Loucy (cell line): Measurements from ENCODE around the gene USP50.

Source experiments
- H2AFZ ChIP-seq: fragments of 200-600 bp; sonication (generic); 2 replicates; pipeline ENCODE4 v1.6.0; 2016; ENCODE audit warnings: antibody characterized with exemption, mild to moderate bottlenecking, low read length, moderate library complexity
- H3F3A ChIP-seq: fragments of 200-600 bp; 2 replicates; pipeline ENCODE4 v1.6.0; 2016; ENCODE audit warnings: antibody characterized with exemption, low read depth, mild to moderate bottlenecking
- H3K27me3 ChIP-seq: fragments of 200-600 bp; sonication (generic); 2 replicates; pipeline ENCODE4 v1.6.1; 2014; ENCODE audit warnings: low read length, mild to moderate bottlenecking; ENCODE audit not compliant: insufficient read depth, poor library complexity, severe bottlenecking
- H3K36me3 ChIP-seq: fragments of 200-600 bp; sonication (generic); 2 replicates; pipeline ENCODE4 v1.6.1; 2016; ENCODE audit warnings: low read length; ENCODE audit not compliant: insufficient read depth
- H3K4me1 ChIP-seq: fragments of 200-600 bp; sonication (generic); 2 replicates; pipeline ENCODE4 v1.5.1; 2014; ENCODE audit warnings: low read length, mild to moderate bottlenecking; ENCODE audit not compliant: insufficient read depth, poor library complexity, severe bottlenecking
- H3K4me2 ChIP-seq: fragments of 200-600 bp; sonication (generic); 2 replicates; pipeline ENCODE4 v1.6.0; 2014; ENCODE audit warnings: antibody characterized with exemption, low read length, low read depth, mild to moderate bottlenecking; ENCODE audit not compliant: poor library complexity, severe bottlenecking
- H3K4me3 ChIP-seq: fragments of 200-600 bp; sonication (generic); 2 replicates; pipeline ENCODE4 v1.5.1; 2014; ENCODE audit warnings: low read length, mild to moderate bottlenecking, mixed read lengths; ENCODE audit not compliant: poor library complexity, severe bottlenecking
- H3K79me2 ChIP-seq: fragments of 200-600 bp; sonication (generic); 2 replicates; pipeline ENCODE4 v1.6.1; 2014; ENCODE audit warnings: low read length; ENCODE audit not compliant: insufficient read depth
- H3K9ac ChIP-seq: fragments of 200-600 bp; sonication (generic); 2 replicates; pipeline ENCODE4 v1.6.0; 2014; ENCODE audit warnings: mild to moderate bottlenecking, low read depth, low read length, moderate library complexity; ENCODE audit not compliant: poor library complexity, severe bottlenecking
- H3K9me2 ChIP-seq: fragments of 200-600 bp; sonication (generic); replicated peaks from 2 replicates; pipeline ENCODE4 v1.6.1; 2016; ENCODE audit warnings: low read depth, low read length, mixed read lengths
- H3K9me3 ChIP-seq: fragments of 200-600 bp; sonication (generic); 2 replicates; pipeline ENCODE4 v1.6.1; 2014; ENCODE audit warnings: mild to moderate bottlenecking, antibody characterized with exemption, low read length, low read depth; ENCODE audit not compliant: insufficient read depth
- H4K20me1 ChIP-seq: fragments of 200-600 bp; sonication (generic); 2 replicates; pipeline ENCODE4 v1.6.0; 2014; ENCODE audit warnings: antibody characterized with exemption, low read length, mild to moderate bottlenecking; ENCODE audit not compliant: insufficient read depth, poor library complexity, severe bottlenecking
- CTCF ChIP-seq: fragments of 200-600 bp; sonication (generic); conservative IDR thresholded peaks from 2 replicates; pipeline ENCODE4 v1.5.1; 2014; ENCODE audit warnings: mild to moderate bottlenecking, antibody characterized with exemption, low read length
- EZH2phosphoT487 ChIP-seq: fragments of 200-600 bp; IDR thresholded peaks from 2 replicates; pipeline ENCODE4 v1.6.1; 2018; ENCODE audit warnings: antibody characterized with exemption, mild to moderate bottlenecking, moderate library complexity, borderline replicate concordance

Gene USP50

GRCh38 chr15:50503144-50503543, 43.3 kb downstream of the USP50 start:
- peaks cover 27% of the 10 kb centered on the region for H3K36me3 ChIP-seq
- peak overlapping the region; percentile 37 for H3K9ac ChIP-seq
- H3K9me3 ChIP-seq, result no peaks in the 10 kb centered on the region
- H3K4me1 ChIP-seq, result peaks cover 27% of the 10 kb centered on the region
- H3K27me3 ChIP-seq, result no peaks in the 10 kb centered on the region
- no peak overlapping the region for H2AFZ ChIP-seq
- H4K20me1 ChIP-seq, result no peaks in the 10 kb centered on the region
- H3F3A ChIP-seq, result 0 out of 2 replicates have a peak, but pooled peaks cover 3% of the 10 kb centered on the region
- no peaks in the 10 kb centered on the region for H3K9me2 ChIP-seq
- peak overlapping the region; percentile 26 for H3K4me3 ChIP-seq
- H3K79me2 ChIP-seq, result no peaks in the 10 kb centered on the region
- H3K4me2 ChIP-seq, result peak overlapping the region; percentile 40
- TF ChIP-seq CTCF (no peak), EZH2phosphoT487 (no peak)

DNA sequence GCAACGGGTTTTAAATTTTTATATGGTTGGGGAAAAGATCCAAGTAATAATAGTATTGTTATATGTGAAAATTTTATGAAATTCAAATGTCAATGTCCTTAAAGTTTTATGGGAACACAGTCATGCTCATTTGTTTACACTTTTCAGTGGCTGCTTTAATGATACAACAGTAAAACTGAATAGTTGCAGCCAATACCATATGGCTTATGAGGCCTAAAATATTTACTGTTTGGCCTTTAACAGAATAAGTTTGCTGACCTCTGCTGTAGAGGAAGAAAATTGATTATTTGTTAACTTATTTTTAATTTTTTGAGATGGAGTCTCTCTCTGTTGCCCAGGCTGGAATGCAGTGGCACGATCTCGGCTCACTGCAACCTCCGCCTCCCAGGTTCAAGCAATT, 44.7 kb downstream of the USP50 start:
- Histone ChIP-seq H4K20me1 (no peaks in the 10 kb centered on the region), H3K9me2 (no peaks in the 10 kb centered on the region), H3K9ac (no peak overlapping the region), H3F3A (0 out of 2 replicates have a peak, but pooled peaks cover 3% of the 10 kb centered on the region), H3K9me3 (no peaks in the 10 kb centered on the region), H3K4me3 (no peak overlapping the region), H2AFZ (no peak overlapping the region), H3K36me3 (peaks cover 40% of the 10 kb centered on the region), H3K4me1 (peaks cover 27% of the 10 kb centered on the region), H3K79me2 (no peaks in the 10 kb centered on the region), H3K4me2 (no peak overlapping the region), H3K27me3 (no peaks in the 10 kb centered on the region)
- TF ChIP-seq CTCF (no peak), EZH2phosphoT487 (no peak)

DNA sequence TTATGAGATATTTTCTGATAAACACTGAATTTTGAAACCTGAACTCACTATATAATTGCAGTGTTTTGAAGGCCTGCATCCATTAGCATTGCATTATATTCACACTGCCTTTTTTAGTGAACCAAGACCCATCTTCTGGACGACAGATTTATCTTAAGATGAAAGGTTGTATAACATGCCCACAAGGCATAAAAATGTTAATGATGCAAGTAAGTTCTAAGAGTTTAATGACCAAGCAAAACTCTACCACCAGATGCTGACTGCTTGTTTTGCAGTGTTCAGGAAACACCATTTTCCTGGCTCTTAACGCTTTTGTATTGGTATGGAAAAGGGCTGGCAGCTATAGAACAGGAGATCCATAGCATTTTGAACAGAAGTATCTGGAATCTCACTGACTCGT, 46.1 kb downstream of the USP50 start:
- H3K79me2 ChIP-seq, result no peaks in the 10 kb centered on the region
- H3K4me3 ChIP-seq, result no peak overlapping the region
- TF ChIP-seq EZH2phosphoT487 (no peak), CTCF (no peak)
- no peaks in the 10 kb centered on the region for H4K20me1 ChIP-seq
- H3K9ac ChIP-seq, result no peak overlapping the region
- peaks cover 24% of the 10 kb centered on the region for H3K4me1 ChIP-seq
- H3K9me2 ChIP-seq, result no peaks in the 10 kb centered on the region
- no peak overlapping the region for H2AFZ ChIP-seq
- H3K9me3 ChIP-seq, result no peaks in the 10 kb centered on the region
- H3K36me3 ChIP-seq, result peaks cover 51% of the 10 kb centered on the region
- H3K4me2 ChIP-seq, result peak overlapping the region; percentile 4
- 0 out of 2 replicates have a peak, but pooled peaks cover 3% of the 10 kb centered on the region for H3F3A ChIP-seq
- no peaks in the 10 kb centered on the region for H3K27me3 ChIP-seq
